Lower leg skin (tissue), 3 donors: ENCODE results near the gene PDLIM4.

Experiments
- POLR2A ChIP-seq, 2 donors: fragments of 450-650 bp; IDR thresholded peaks; one replicate each; pipeline ENCODE4 v1.6.1; 2016 to 2017; ENCODE audit warnings: antibody characterized with exemption in 2 of 2, mild to moderate bottlenecking in 1 of 2, moderate library complexity in 1 of 2
- TF ChIP-seq, protein P1 (sequence below), 3 donors: fragments of 450-650 bp; IDR thresholded peaks; one replicate each; pipeline ENCODE4 v1.5.1; 2016; ENCODE audit warnings: antibody characterized with exemption in 3 of 3, mild to moderate bottlenecking in 3 of 3, moderate library complexity in 2 of 3

DNA sequence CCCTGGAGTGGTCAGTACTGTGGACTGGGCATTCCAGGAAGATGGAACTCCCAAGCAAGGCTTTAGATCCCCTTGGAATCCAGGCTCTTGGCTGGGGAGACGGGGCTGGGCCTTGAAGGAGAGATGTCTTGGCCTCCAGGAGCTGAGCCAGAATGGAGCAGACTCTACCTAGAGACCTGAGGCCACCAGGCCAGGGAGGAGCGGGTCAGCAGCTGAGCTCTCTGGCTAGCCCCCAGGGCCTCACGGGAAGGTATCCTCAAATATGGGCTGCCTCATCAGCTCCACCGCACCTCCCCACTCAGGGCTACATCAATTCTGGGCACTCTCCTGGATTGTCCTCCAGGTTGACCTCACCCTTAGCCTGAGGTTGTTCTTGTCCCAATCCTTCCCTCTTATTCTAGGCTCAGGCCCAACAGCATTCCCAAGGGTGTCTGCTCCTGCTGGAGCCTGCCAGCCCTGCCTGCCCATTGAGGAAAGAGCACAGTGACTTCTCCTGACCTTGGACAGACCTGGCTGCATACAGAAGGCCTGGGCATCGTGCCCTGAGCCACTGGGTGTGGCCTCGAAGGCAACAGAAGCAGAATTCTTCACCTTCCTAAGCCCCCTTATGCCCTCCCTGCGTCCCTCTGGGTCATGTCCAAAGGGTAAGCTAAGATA, 3.0 kb upstream of the PDLIM4 start:
- TF ChIP-seq, protein P1, sequence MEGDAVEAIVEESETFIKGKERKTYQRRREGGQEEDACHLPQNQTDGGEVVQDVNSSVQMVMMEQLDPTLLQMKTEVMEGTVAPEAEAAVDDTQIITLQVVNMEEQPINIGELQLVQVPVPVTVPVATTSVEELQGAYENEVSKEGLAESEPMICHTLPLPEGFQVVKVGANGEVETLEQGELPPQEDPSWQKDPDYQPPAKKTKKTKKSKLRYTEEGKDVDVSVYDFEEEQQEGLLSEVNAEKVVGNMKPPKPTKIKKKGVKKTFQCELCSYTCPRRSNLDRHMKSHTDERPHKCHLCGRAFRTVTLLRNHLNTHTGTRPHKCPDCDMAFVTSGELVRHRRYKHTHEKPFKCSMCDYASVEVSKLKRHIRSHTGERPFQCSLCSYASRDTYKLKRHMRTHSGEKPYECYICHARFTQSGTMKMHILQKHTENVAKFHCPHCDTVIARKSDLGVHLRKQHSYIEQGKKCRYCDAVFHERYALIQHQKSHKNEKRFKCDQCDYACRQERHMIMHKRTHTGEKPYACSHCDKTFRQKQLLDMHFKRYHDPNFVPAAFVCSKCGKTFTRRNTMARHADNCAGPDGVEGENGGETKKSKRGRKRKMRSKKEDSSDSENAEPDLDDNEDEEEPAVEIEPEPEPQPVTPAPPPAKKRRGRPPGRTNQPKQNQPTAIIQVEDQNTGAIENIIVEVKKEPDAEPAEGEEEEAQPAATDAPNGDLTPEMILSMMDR (IDR thresholded peaks at IDR 0.05) = no peak
- no peak for TF ChIP-seq POLR2A (IDR thresholded peaks at IDR 0.05)
